Measurements from ENCODE around the gene CIBAR2.

GRCh38 chr16:85156440-85156839 is 44.2 kb upstream of the CIBAR2 start:
- TF ChIP-seq CTCF (IDR thresholded peaks at IDR 0.05; ENCODE audit: low read depth, low read length) (no peak), MAX (IDR thresholded peaks at IDR 0.05; ENCODE audit: low read depth, low read length) (no peak), POLR2A (IDR thresholded peaks at IDR 0.05; ENCODE audit: extremely low read depth, insufficient read length) (no peak), MYC (IDR thresholded peaks at IDR 0.05; ENCODE audit: low read depth, low read length) (no peak)

Data from NB4 (cell line).